Loucy (cell line): ENCODE data around the gene GAK.

ENCODE experiments used
- EZH2phosphoT487 ChIP-seq: fragments of 200-600 bp; IDR thresholded peaks from 2 replicates; pipeline ENCODE4 v1.6.1; 2018; ENCODE audit warnings: antibody characterized with exemption, mild to moderate bottlenecking, moderate library complexity, borderline replicate concordance
- TF ChIP-seq, protein P1 (sequence below): fragments of 200-600 bp; sonication (generic); conservative IDR thresholded peaks from 2 replicates; pipeline ENCODE4 v1.5.1; 2014; ENCODE audit warnings: mild to moderate bottlenecking, antibody characterized with exemption, low read length

DNA sequence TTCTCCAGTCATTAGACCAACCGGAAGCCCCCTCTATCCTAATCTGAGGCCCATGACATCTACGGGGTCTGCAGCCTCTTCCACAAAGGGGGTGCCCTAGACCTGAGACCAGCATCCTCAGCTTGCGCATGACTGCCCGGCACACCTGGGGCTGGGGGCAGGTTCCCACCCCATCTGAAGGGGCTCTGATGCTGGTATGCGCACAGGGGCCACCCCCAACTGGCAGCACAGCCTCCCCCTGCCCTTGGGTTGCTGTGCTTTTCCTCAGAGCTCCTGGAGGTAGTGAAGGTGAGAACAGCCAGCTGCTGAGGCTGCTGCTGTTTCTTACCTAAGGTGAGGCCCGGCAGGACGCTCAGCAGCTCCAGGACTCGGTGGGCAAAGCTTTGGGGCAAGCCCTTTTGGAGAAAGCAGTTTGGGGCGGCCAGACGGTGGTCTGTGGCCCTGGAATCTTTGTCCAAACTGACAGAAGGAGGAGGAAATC lies 87.3 kb downstream of the GAK start:
- TF ChIP-seq, protein P1, sequence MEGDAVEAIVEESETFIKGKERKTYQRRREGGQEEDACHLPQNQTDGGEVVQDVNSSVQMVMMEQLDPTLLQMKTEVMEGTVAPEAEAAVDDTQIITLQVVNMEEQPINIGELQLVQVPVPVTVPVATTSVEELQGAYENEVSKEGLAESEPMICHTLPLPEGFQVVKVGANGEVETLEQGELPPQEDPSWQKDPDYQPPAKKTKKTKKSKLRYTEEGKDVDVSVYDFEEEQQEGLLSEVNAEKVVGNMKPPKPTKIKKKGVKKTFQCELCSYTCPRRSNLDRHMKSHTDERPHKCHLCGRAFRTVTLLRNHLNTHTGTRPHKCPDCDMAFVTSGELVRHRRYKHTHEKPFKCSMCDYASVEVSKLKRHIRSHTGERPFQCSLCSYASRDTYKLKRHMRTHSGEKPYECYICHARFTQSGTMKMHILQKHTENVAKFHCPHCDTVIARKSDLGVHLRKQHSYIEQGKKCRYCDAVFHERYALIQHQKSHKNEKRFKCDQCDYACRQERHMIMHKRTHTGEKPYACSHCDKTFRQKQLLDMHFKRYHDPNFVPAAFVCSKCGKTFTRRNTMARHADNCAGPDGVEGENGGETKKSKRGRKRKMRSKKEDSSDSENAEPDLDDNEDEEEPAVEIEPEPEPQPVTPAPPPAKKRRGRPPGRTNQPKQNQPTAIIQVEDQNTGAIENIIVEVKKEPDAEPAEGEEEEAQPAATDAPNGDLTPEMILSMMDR = no peak
- no peak for TF ChIP-seq EZH2phosphoT487
